GM23338 (cell line): ENCODE data around the gene ALOX15. TPM values are rescaled to one million over a fixed set of nuclear protein-coding genes. Genes with fewer than 3 reads are reported as not detected.
A peak's percentile ranks its signal among the peaks of the same experiment; 100 is the strongest.

Experiments used
- ATAC-seq: fragments of 200-7000 bp; cut with Tn5 transposase; 3 replicates; pipeline ENCODE4 v1.9.1; 2020
- DNase-seq: peaks from one replicate; pipeline ENCODE4 v3.0.0-alpha.2; 2015; ENCODE audit warnings: low spot score
- H2AFZ ChIP-seq: fragments of 200-600 bp; sonication (generic); 2 replicates; pipeline ENCODE4 v1.8.0; 2016; ENCODE audit warnings: antibody characterized with exemption, mild to moderate bottlenecking, moderate library complexity
- H3F3A ChIP-seq: fragments of 200-600 bp; sonication (generic); replicated peaks from 2 replicates; pipeline ENCODE4 v1.8.0; 2017; ENCODE audit warnings: antibody characterized with exemption, mixed run types, low read depth
- H3K27ac ChIP-seq: fragments of 200-600 bp; sonication (generic); 2 replicates; pipeline ENCODE4 v1.6.1; 2016; ENCODE audit warnings: low read depth
- H3K27me3 ChIP-seq: fragments of 200-600 bp; sonication (generic); 2 replicates; pipeline ENCODE4 v1.8.0; 2016; ENCODE audit warnings: mild to moderate bottlenecking, mixed run types, moderate library complexity; ENCODE audit not compliant: insufficient read depth
- H3K36me3 ChIP-seq: fragments of 200-600 bp; sonication (generic); 2 replicates; pipeline ENCODE4 v1.8.0; 2016; ENCODE audit warnings: mild to moderate bottlenecking; ENCODE audit not compliant: insufficient read depth
- H3K4me1 ChIP-seq: fragments of 200-600 bp; sonication (generic); 2 replicates; pipeline ENCODE4 v1.8.0; 2016; ENCODE audit warnings: mild to moderate bottlenecking, moderate library complexity; ENCODE audit not compliant: insufficient read depth
- H3K4me2 ChIP-seq: fragments of 200-600 bp; sonication (generic); 2 replicates; pipeline ENCODE4 v1.7.1; 2017; ENCODE audit warnings: mixed run types
- H3K4me3 ChIP-seq: fragments of 200-600 bp; sonication (generic); 2 replicates; pipeline ENCODE4 v1.6.1; 2016; ENCODE audit warnings: mixed run types
- H3K79me2 ChIP-seq: fragments of 200-600 bp; sonication (generic); replicated peaks from 2 replicates; pipeline ENCODE4 v1.8.0; 2017; ENCODE audit warnings: mild to moderate bottlenecking; ENCODE audit not compliant: insufficient read depth
- H3K9me2 ChIP-seq: fragments of 200-600 bp; sonication (generic); 2 replicates; pipeline ENCODE4 v1.8.0; 2017; ENCODE audit not compliant: insufficient read depth
- H4K20me1 ChIP-seq: fragments of 200-600 bp; sonication (generic); replicated peaks from 2 replicates; pipeline ENCODE4 v1.8.0; 2017; ENCODE audit warnings: mild to moderate bottlenecking; ENCODE audit not compliant: insufficient read depth
- H3K27ac Mint-ChIP-seq: 2 replicates; pipeline ENCODE4 v1.8.0; 2020; ENCODE audit warnings: inconsistent platforms, mild to moderate bottlenecking, moderate library complexity, mixed read lengths
- H3K27me3 Mint-ChIP-seq: 3 replicates; pipeline ENCODE4 v1.8.0; 2022; ENCODE audit warnings: low read depth, mild to moderate bottlenecking, moderate library complexity, mixed read lengths, inconsistent platforms; ENCODE audit not compliant: insufficient read depth, poor library complexity
- H3K36me3 Mint-ChIP-seq: 3 replicates; pipeline ENCODE4 v1.8.0; 2021; ENCODE audit warnings: low read depth, mild to moderate bottlenecking, inconsistent platforms, moderate library complexity, mixed read lengths
- H3K4me1 Mint-ChIP-seq: 3 replicates; pipeline ENCODE4 v1.8.0; 2020; ENCODE audit warnings: mild to moderate bottlenecking, inconsistent platforms, mixed read lengths
- H3K4me3 Mint-ChIP-seq: 3 replicates; pipeline ENCODE4 v1.8.0; 2021; ENCODE audit warnings: moderate library complexity, mild to moderate bottlenecking, inconsistent platforms, mixed read lengths
- H3K9me3 Mint-ChIP-seq: 3 replicates; pipeline ENCODE4 v1.8.0; 2020; ENCODE audit warnings: moderate library complexity, mild to moderate bottlenecking, inconsistent platforms, mixed read lengths
- JUNB ChIP-seq: IDR thresholded peaks from one replicate; pipeline ENCODE4 v1.6.1; 2016; ENCODE audit warnings: antibody characterized with exemption; ENCODE audit not compliant: unreplicated experiment
- NANOG ChIP-seq: IDR thresholded peaks from 2 replicates; pipeline ENCODE4 v1.6.1; 2016; ENCODE audit warnings: antibody characterized with exemption, borderline replicate concordance
- POLR2AphosphoS5 ChIP-seq: IDR thresholded peaks from 2 replicates; pipeline ENCODE4 v1.6.1; 2016; ENCODE audit warnings: antibody characterized with exemption, low read depth
- ZNF114 ChIP-seq: fragments of 250-450 bp; sonication (Bioruptor Pico); IDR thresholded peaks from 2 replicates; pipeline ENCODE4 v1.5.0; 2020; ENCODE audit warnings: mild to moderate bottlenecking, moderate library complexity
- ZNF331 ChIP-seq: fragments of 250-450 bp; sonication (Bioruptor Pico); IDR thresholded peaks from 2 replicates; pipeline ENCODE4 v1.5.0; 2020; ENCODE audit warnings: low read depth, mild to moderate bottlenecking, moderate library complexity
- polyA plus RNA-seq: library from polyadenylated mRNA; unstranded; fragments of >200 nt; fragmentation: Nextera tagmentation; extraction: Ambion mirVana; gene quantifications from 2 replicates; pipeline ENCODE4 v1.2.1, GENCODE V29; 2016
- total RNA-seq: library from RNA; depleted of rRNA; stranded (reverse); fragments of >200 nt; shearing (Covaris generic); gene quantifications from 2 replicates; pipeline ENCODE4 v1.2.3, GENCODE V29; 2014
- TF ChIP-seq, protein P1 (sequence below): fragments of 250-450 bp; sonication (Bioruptor Pico); IDR thresholded peaks from 2 replicates; pipeline ENCODE4 v1.5.0; 2020; ENCODE audit warnings: mild to moderate bottlenecking, moderate library complexity
- TF ChIP-seq, protein P2 (sequence below): IDR thresholded peaks from 2 replicates; pipeline ENCODE4 v1.6.1; 2016; ENCODE audit warnings: antibody characterized with exemption
- TF ChIP-seq, protein P3 (sequence below), 2 experiments: fragments of 200-600 bp in 1 of 2; sonication (generic) in 1 of 2; conservative IDR thresholded peaks; 2 replicates each; pipeline versions ENCODE4 v1.5.1 to v1.6.1; 2016 to 2017; ENCODE audit warnings: antibody characterized with exemption in 2 of 2, low read depth in 2 of 2, mild to moderate bottlenecking in 2 of 2, moderate library complexity in 1 of 2

The ALOX15 gene
- total and polyA plus RNA-seq, 2 experiments from 2014 or later = 1.2 to 1.4 TPM

DNA sequence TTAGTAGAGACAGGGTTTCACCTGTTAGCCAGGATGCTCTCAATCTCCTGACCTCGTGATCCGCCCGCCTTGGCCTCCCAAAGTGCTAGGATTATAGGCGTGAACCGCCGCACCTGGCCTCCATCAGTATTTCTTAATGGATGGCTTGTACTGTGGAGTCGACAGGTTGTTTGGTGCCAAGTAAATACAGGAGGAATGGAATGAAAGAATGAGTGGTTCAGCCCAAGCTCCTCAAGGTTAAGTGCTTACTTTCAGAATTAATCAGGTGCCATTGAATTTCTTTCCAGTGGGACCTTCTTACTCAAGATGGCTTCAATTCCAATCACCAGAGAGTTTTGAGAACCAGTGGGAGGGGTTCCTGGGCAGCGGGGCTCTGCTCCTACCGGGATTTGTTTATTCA, 25.0 kb downstream of the ALOX15 start (continued):
- TF ChIP-seq, protein P1, sequence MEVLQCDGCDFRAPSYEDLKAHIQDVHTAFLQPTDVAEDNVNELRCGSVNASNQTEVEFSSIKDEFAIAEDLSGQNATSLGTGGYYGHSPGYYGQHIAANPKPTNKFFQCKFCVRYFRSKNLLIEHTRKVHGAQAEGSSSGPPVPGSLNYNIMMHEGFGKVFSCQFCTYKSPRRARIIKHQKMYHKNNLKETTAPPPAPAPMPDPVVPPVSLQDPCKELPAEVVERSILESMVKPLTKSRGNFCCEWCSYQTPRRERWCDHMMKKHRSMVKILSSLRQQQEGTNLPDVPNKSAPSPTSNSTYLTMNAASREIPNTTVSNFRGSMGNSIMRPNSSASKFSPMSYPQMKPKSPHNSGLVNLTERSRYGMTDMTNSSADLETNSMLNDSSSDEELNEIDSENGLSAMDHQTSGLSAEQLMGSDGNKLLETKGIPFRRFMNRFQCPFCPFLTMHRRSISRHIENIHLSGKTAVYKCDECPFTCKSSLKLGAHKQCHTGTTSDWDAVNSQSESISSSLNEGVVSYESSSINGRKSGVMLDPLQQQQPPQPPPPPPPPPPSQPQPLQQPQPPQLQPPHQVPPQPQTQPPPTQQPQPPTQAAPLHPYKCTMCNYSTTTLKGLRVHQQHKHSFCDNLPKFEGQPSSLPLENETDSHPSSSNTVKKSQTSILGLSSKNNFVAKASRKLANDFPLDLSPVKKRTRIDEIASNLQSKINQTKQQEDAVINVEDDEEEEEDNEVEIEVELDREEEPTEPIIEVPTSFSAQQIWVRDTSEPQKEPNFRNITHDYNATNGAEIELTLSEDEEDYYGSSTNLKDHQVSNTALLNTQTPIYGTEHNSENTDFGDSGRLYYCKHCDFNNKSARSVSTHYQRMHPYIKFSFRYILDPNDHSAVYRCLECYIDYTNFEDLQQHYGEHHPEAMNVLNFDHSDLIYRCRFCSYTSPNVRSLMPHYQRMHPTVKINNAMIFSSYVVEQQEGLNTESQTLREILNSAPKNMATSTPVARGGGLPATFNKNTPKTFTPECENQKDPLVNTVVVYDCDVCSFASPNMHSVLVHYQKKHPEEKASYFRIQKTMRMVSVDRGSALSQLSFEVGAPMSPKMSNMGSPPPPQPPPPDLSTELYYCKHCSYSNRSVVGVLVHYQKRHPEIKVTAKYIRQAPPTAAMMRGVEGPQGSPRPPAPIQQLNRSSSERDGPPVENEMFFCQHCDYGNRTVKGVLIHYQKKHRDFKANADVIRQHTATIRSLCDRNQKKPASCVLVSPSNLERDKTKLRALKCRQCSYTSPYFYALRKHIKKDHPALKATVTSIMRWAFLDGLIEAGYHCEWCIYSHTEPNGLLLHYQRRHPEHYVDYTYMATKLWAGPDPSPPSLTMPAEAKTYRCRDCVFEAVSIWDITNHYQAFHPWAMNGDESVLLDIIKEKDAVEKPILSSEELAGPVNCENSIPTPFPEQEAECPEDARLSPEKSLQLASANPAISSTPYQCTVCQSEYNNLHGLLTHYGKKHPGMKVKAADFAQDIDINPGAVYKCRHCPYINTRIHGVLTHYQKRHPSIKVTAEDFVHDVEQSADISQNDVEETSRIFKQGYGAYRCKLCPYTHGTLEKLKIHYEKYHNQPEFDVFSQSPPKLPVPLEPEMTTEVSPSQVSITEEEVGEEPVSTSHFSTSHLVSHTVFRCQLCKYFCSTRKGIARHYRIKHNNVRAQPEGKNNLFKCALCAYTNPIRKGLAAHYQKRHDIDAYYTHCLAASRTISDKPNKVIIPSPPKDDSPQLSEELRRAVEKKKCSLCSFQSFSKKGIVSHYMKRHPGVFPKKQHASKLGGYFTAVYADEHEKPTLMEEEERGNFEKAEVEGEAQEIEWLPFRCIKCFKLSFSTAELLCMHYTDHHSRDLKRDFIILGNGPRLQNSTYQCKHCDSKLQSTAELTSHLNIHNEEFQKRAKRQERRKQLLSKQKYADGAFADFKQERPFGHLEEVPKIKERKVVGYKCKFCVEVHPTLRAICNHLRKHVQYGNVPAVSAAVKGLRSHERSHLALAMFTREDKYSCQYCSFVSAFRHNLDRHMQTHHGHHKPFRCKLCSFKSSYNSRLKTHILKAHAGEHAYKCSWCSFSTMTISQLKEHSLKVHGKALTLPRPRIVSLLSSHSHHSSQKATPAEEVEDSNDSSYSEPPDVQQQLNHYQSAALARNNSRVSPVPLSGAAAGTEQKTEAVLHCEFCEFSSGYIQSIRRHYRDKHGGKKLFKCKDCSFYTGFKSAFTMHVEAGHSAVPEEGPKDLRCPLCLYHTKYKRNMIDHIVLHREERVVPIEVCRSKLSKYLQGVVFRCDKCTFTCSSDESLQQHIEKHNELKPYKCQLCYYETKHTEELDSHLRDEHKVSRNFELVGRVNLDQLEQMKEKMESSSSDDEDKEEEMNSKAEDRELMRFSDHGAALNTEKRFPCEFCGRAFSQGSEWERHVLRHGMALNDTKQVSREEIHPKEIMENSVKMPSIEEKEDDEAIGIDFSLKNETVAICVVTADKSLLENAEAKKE (CRISPR knock-in tag) = no peak
- TF ChIP-seq, protein P2, sequence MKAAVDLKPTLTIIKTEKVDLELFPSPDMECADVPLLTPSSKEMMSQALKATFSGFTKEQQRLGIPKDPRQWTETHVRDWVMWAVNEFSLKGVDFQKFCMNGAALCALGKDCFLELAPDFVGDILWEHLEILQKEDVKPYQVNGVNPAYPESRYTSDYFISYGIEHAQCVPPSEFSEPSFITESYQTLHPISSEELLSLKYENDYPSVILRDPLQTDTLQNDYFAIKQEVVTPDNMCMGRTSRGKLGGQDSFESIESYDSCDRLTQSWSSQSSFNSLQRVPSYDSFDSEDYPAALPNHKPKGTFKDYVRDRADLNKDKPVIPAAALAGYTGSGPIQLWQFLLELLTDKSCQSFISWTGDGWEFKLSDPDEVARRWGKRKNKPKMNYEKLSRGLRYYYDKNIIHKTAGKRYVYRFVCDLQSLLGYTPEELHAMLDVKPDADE = no peak
- TF ChIP-seq POLR2AphosphoS5 (no peak), ZNF114 (CRISPR knock-in tag) (no peak)

DNA sequence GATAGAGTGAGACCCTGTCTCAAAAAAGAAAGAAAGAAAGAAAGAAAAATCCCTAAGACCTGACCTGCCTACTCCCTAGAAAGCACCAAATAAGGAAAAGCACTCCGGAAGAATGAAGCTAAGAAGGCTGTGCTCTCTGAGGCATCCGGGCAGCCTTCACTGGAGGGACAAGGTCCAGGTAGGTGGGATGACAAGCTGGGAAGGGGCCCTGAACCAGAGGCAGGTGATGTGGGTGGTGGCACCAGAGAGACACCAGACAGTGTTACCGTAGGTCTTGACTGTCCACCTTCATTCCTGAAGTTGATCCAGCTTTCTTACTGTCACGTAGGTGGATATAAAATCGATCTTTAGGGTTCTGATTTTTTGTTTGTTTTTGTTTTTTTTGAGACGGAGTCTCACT, 30.8 kb downstream of the ALOX15 start:
- H3K9me2 ChIP-seq = no peaks in the 10 kb centered on the region
- H3K79me2 ChIP-seq = no peaks in the 10 kb centered on the region
- no peak for DNase-seq
- H3K4me1 ChIP-seq = no peaks in the 10 kb centered on the region
- Mint-ChIP-seq H3K27ac (no peak overlapping the region), H3K9me3 (no peaks in the 10 kb centered on the region), H3K27me3 (peaks cover 4% of the 10 kb centered on the region), H3K36me3 (no peaks in the 10 kb centered on the region), H3K4me3 (no peak overlapping the region), H3K4me1 (peaks cover 12% of the 10 kb centered on the region)
- no peak overlapping the region for H3K4me2 ChIP-seq
- H3K27me3 ChIP-seq = no peaks in the 10 kb centered on the region
- peak; percentile 36; the same call in 2 of the 3 replicates for ATAC-seq
- H3K27ac ChIP-seq = no peak overlapping the region
- H4K20me1 ChIP-seq = no peaks in the 10 kb centered on the region
- H3K4me3 ChIP-seq = no peak overlapping the region
- H2AFZ ChIP-seq = no peak overlapping the region
- H3F3A ChIP-seq = no peaks in the 10 kb centered on the region
- no peaks in the 10 kb centered on the region for H3K36me3 ChIP-seq
- TF ChIP-seq ZNF331 (CRISPR knock-in tag) (no peak), JUNB (no peak), NANOG (no peak)
- TF ChIP-seq, protein P3, sequence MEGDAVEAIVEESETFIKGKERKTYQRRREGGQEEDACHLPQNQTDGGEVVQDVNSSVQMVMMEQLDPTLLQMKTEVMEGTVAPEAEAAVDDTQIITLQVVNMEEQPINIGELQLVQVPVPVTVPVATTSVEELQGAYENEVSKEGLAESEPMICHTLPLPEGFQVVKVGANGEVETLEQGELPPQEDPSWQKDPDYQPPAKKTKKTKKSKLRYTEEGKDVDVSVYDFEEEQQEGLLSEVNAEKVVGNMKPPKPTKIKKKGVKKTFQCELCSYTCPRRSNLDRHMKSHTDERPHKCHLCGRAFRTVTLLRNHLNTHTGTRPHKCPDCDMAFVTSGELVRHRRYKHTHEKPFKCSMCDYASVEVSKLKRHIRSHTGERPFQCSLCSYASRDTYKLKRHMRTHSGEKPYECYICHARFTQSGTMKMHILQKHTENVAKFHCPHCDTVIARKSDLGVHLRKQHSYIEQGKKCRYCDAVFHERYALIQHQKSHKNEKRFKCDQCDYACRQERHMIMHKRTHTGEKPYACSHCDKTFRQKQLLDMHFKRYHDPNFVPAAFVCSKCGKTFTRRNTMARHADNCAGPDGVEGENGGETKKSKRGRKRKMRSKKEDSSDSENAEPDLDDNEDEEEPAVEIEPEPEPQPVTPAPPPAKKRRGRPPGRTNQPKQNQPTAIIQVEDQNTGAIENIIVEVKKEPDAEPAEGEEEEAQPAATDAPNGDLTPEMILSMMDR (conservative IDR thresholded peaks at IDR 0.05; ENCODE audit: low read depth in 2 of 2) = no peak
